ENCODE measurements around the gene TRIM8. TPM values are rescaled to one million over a fixed set of nuclear protein-coding genes. Genes with fewer than 3 reads are reported as not detected.

TRIM8 gene
- total and polyA plus RNA-seq, 2 of the 8 experiments (the other 6 are each of a cell fraction or from before 2014, with no cell fraction given) = 24.9 to 38.8 TPM

DNA sequence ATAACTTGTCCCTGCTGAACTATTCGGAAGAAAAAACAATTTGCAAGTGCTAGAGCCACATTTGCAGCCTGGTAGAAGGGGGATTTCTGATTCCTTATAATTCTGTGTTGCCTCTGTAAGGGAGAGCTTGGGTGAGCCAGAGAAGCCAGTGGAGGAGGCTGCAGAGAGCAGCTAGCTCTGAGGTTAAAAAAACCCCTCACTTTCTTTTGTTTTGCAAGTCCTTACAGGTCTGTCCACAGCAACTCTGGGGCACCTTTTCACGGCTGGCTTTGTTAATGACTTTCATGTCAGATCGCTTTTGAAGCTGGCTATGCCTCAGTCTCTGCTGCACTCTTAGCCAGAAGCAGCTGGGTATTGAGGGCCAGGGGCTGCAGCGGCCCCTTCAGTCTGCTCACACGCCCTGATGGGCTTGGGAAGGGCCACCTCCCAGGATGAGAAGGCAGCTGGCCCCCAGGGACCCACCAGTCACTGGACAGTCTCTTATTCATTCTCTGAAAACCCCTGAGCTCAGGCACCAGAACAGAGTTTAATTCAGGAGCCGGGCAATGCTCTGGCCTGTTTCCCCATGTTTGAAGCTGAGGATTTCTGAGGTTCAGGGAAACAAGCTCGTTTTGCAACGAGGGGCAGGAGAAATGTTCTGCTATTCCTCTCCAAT is 30.9 kb downstream of the TRIM8 start (continued):
- no peak for TF ChIP-seq CHD7 (IDR thresholded peaks at IDR 0.05; ENCODE audit: insufficient replicate concordance, low read length)
